Kidney (tissue), 14 donors: ENCODE data around the gene PRKN. TPM values are rescaled to one million over a fixed set of nuclear protein-coding genes. Genes with fewer than 3 reads are reported as not detected.

ENCODE experiments used
- DNase-seq, 5 donors: peaks; one replicate each; pipeline ENCODE4 v3.0.0-alpha.2; 2013 to 2020
- FAIRE-seq: peaks from 2 replicates; lab custom pipeline; 2012; peaks lifted over from hg19 to GRCh38; lab: Jason Lieb, UNC
- H3K27ac ChIP-seq, 2 donors: one replicate each; pipeline ENCODE4 v1.7.0; 2013; ENCODE audit warnings: low read depth in 2 of 2, low read length in 2 of 2, inconsistent platforms in 1 of 2
- H3K27me3 ChIP-seq: one replicate; pipeline ENCODE4 v1.7.1; 2013; ENCODE audit warnings: low read length, inconsistent platforms; ENCODE audit not compliant: control insufficient read depth, insufficient read depth
- H3K36me3 ChIP-seq, 3 donors: one replicate each; pipeline versions ENCODE4 v1.7.0 to v1.7.1; 2013; ENCODE audit warnings: low read length in 3 of 3, control low read depth in 1 of 3, inconsistent platforms in 1 of 3; ENCODE audit not compliant: insufficient read depth in 3 of 3, control insufficient read depth in 2 of 3
- H3K4me1 ChIP-seq, 3 donors: one replicate each; pipeline versions ENCODE4 v1.7.0 to v1.7.1; 2013; ENCODE audit warnings: low read length in 3 of 3, inconsistent platforms in 1 of 3, low read depth in 1 of 3; ENCODE audit not compliant: control insufficient read depth in 2 of 3, insufficient read depth in 2 of 3
- H3K4me3 ChIP-seq, 3 donors: one replicate each; pipeline versions ENCODE4 v1.7.0 to v1.8.1; 2013; ENCODE audit warnings: low read length in 3 of 3, control low read depth in 1 of 3, inconsistent platforms in 1 of 3
- H3K9ac ChIP-seq, 3 donors: one replicate each; pipeline versions ENCODE4 v1.7.0 to v1.7.1; 2013; ENCODE audit warnings: low read length in 3 of 3, control low read depth in 1 of 3, inconsistent platforms in 1 of 3
- H3K9me3 ChIP-seq, 3 donors: one replicate each; pipeline versions ENCODE4 v1.7.0 to v1.7.1; 2013; ENCODE audit warnings: low read length in 3 of 3, control low read depth in 1 of 3, inconsistent platforms in 1 of 3; ENCODE audit not compliant: control insufficient read depth in 2 of 3, insufficient read depth in 1 of 3
- intact Hi-C: fragments of 100-400 bp; cut with DNase I; formaldehyde crosslinking; loops from one replicate; pipeline ENCODE4 v1.11.1; 2022
- polyA plus RNA-seq: library from polyadenylated mRNA; stranded (reverse); fragments of 350-450 nt; fragmentation: Illumina TruSeq; extraction: RNeasy Lipid Tissue Mini Kit (QIAGEN cat#74804); gene quantifications from one replicate; pipeline ENCODE4 v1.2.3, GENCODE V29; 2014; ENCODE audit warnings: low read depth, low replicate concordance; ENCODE audit not compliant: insufficient read depth
- total RNA-seq: library from RNA; stranded (reverse); fragmentation: NEBNext Ultra II Directional; extraction: Animal tissue kit (Norgen Biotek cat#: 25700); gene quantifications from one replicate; pipeline ENCODE4 v1.2.1, GENCODE V29; 2021
- TF ChIP-seq, protein P1 (sequence below): IDR thresholded peaks from 3 replicates; pipeline ENCODE4 v1.5.1; 2012; ENCODE audit warnings: mild to moderate bottlenecking, moderate library complexity, borderline replicate concordance; ENCODE audit not compliant: insufficient read depth; ENCODE audit errors: extremely low read depth
- donor health status: control.
- donor health status: control.
- donor health status: control.
- donor health status: control.
- donor health status: control.
- donor health status: DM: yes; HTN: yes; CAD: no.
- donor health status: Normal renal cell carcinoma (clear cell type).

The PRKN gene
- total and polyA plus RNA-seq, 2 donors from 2014 or later: 8.6 to 10.4 TPM

DNA sequence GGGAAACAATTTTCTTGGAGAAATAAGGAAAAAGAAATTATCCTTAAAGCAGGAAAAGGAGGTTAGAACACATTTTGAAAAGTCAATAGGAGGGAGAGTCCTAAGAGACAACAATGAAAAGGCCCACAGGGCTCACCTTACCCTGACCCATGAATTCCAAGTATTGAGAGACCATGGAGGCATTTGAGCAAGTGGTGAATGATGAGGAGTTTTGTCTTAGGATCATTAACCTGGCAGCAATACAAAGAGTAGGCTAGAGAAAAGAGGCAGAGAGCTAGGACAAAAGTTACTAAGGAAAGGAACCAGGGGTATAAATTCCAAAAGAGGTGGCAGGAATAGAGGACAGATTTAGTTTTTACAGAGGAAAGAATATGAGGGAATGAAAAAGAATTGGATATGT lies 44.9 kb upstream of the PRKN start:
- intact Hi-C loops: no loop called here
- Histone ChIP-seq H3K9ac (no peak overlapping the region), H3K27me3 (no peaks in the 10 kb centered on the region), H3K4me3 (no peak overlapping the region), H3K9me3 (no peaks in the 10 kb centered on the region), H3K36me3 (no peaks in the 10 kb centered on the region), H3K4me1 (no peaks in the 10 kb centered on the region), H3K27ac (no peak overlapping the region)
- DNase-seq (no peak), FAIRE-seq (no peak)
- TF ChIP-seq, protein P1, sequence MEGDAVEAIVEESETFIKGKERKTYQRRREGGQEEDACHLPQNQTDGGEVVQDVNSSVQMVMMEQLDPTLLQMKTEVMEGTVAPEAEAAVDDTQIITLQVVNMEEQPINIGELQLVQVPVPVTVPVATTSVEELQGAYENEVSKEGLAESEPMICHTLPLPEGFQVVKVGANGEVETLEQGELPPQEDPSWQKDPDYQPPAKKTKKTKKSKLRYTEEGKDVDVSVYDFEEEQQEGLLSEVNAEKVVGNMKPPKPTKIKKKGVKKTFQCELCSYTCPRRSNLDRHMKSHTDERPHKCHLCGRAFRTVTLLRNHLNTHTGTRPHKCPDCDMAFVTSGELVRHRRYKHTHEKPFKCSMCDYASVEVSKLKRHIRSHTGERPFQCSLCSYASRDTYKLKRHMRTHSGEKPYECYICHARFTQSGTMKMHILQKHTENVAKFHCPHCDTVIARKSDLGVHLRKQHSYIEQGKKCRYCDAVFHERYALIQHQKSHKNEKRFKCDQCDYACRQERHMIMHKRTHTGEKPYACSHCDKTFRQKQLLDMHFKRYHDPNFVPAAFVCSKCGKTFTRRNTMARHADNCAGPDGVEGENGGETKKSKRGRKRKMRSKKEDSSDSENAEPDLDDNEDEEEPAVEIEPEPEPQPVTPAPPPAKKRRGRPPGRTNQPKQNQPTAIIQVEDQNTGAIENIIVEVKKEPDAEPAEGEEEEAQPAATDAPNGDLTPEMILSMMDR: no peak

DNA sequence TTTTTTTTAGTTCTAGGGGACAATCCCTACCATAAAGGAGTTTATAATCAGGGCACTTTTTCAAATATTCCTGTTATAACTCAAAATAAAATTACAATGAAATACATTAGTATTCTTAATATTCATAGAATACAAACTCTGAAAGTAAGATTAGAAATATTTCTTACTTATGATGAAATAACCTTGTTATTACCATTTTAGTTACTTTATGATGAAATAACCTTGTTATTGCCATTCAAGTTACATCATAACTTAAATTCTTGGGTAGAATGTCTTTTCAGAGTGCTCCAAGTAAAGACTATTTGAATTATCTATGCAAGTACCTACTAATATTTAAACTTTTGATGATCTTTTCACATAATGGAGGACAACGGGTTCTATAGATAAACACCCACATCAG lies 43.4 kb upstream of the PRKN start:
- intact Hi-C loops: no loop called here
- H3K36me3 ChIP-seq: no peaks in the 10 kb centered on the region
- TF ChIP-seq, protein P1: no peak
- no peaks in the 10 kb centered on the region for H3K9me3 ChIP-seq
- H3K9ac ChIP-seq: no peak overlapping the region
- DNase-seq: no peak
- H3K4me1 ChIP-seq: no peaks in the 10 kb centered on the region
- no peaks in the 10 kb centered on the region for H3K27me3 ChIP-seq
- FAIRE-seq: no peak
- no peak overlapping the region for H3K4me3 ChIP-seq
- H3K27ac ChIP-seq: no peak overlapping the region

DNA sequence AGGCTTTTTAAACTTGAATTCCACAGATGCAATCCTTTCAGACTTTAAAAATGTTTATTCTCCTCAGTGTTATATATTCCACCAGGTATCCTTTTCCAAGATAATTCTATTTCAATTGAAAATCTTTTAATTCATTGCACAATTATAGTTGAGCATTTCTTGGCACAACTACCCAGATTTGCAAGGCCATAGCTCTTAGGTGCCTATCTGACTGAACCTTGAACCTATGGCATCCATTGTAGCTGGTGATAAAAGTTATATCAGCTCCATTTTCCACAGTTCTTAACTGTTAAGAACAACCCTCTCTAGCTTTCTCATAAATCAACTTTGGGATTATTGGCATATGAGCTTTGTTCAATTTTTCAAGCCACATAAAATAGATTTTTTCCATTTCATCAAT lies 42.6 kb upstream of the PRKN start:
- FAIRE-seq: no peak
- TF ChIP-seq, protein P1: no peak
- no peak overlapping the region for H3K4me3 ChIP-seq
- intact Hi-C loops: no loop called here
- H3K9me3 ChIP-seq: no peaks in the 10 kb centered on the region
- H3K4me1 ChIP-seq: no peaks in the 10 kb centered on the region
- no peaks in the 10 kb centered on the region for H3K27me3 ChIP-seq
- no peak overlapping the region for H3K9ac ChIP-seq
- H3K36me3 ChIP-seq: no peaks in the 10 kb centered on the region
- DNase-seq: no peak
- no peak overlapping the region for H3K27ac ChIP-seq

DNA sequence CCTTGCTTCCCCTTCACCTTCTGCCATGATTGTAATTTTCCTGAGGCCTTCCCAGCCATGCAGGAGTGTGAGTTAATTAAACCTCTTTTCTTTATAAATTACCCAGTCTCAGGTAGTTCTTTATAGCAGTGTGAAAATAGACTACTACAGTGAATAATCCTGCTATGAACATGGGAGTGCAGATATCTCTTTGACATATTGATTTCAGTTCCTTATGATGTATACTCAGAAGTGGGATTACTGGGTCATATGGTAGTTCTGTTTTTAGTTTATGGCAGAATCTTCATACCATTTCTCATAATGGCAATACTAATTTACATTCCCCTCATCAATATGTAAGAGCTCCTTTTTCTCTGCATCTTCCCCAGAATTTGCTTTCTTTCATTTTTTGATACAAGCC lies 26.2 kb upstream of the PRKN start:
- Histone ChIP-seq H3K9ac (no peak overlapping the region), H3K4me3 (no peak overlapping the region), H3K27me3 (no peaks in the 10 kb centered on the region), H3K36me3 (no peaks in the 10 kb centered on the region), H3K27ac (no peak overlapping the region), H3K9me3 (no peaks in the 10 kb centered on the region), H3K4me1 (no peaks in the 10 kb centered on the region)
- TF ChIP-seq, protein P1: no peak
- no peak for DNase-seq
- intact Hi-C loops: no loop called here
- FAIRE-seq: no peak
